NCI-H1436 (cell line): ENCODE data around the gene PRAME.
"Not testable (repeated sequence)": the region's sequence is repeated elsewhere in the genome, so short reads cannot be mapped to it uniquely, and the experiment has no call there.

Experiments
- DNase-seq: peaks from one replicate; lab custom pipeline; 2025; lab: John Stamatoyannopoulos, UW

The PRAME gene

GRCh38 chr22:22550789-22551434 lies 8.2 kb downstream of the PRAME start:
- no peak for DNase-seq

GRCh38 chr22:22548910-22549309 lies 10.2 kb downstream of the PRAME start:
- DNase-seq: no peak

GRCh38 chr22:22548317-22548716 lies 10.7 kb downstream of the PRAME start:
- DNase-seq: no peak

- DNase-seq: no peak
Observed at GRCh38 chr22:22547692-22548300, 11.3 kb downstream of the PRAME start.

GRCh38 chr22:22547226-22547625 lies 11.8 kb downstream of the PRAME start:
- DNase-seq: no peak

GRCh38 chr22:22546490-22546889 lies 12.6 kb downstream of the PRAME start:
- no peak for DNase-seq

GRCh38 chr22:22545084-22545483 lies 14.0 kb downstream of the PRAME start:
- no peak for DNase-seq

GRCh38 chr22:22538226-22538989 lies 20.7 kb downstream of the PRAME start:
- DNase-seq: no peak

GRCh38 chr22:22536916-22537315 lies 22.1 kb downstream of the PRAME start:
- DNase-seq: no peak

- DNase-seq: no peak
Observed at GRCh38 chr22:22536515-22536914, 22.6 kb downstream of the PRAME start.

GRCh38 chr22:22535662-22536061 lies 23.4 kb downstream of the PRAME start:
- DNase-seq: no peak

- no peak for DNase-seq
Observed at GRCh38 chr22:22534604-22535415, 24.3 kb downstream of the PRAME start.

- no peak for DNase-seq
Observed at GRCh38 chr22:22533863-22534262, 25.2 kb downstream of the PRAME start.

GRCh38 chr22:22533417-22533816 lies 25.6 kb downstream of the PRAME start:
- no peak for DNase-seq

GRCh38 chr22:22532547-22533071 lies 26.5 kb downstream of the PRAME start:
- not testable (repeated sequence) for DNase-seq

GRCh38 chr22:22531770-22532546 lies 27.1 kb downstream of the PRAME start:
- DNase-seq: no peak

GRCh38 chr22:22528780-22529179 lies 30.3 kb downstream of the PRAME start:
- DNase-seq: no peak

GRCh38 chr22:22527312-22527711 lies 31.8 kb downstream of the PRAME start:
- no peak for DNase-seq

GRCh38 chr22:22526125-22526912 lies 32.7 kb downstream of the PRAME start:
- DNase-seq: no peak

- no peak for DNase-seq
Observed at GRCh38 chr22:22523494-22523893, 35.6 kb downstream of the PRAME start.

- no peak for DNase-seq
Observed at GRCh38 chr22:22521631-22522030, 37.4 kb downstream of the PRAME start.
